ELF-1 (cell line): ENCODE measurements around the gene PIANP.

Experiments used
- DNase-seq: peaks from one replicate; pipeline ENCODE4 v3.0.0-alpha.2; 2016; ENCODE audit warnings: low read depth, low spot score

PIANP gene

DNA sequence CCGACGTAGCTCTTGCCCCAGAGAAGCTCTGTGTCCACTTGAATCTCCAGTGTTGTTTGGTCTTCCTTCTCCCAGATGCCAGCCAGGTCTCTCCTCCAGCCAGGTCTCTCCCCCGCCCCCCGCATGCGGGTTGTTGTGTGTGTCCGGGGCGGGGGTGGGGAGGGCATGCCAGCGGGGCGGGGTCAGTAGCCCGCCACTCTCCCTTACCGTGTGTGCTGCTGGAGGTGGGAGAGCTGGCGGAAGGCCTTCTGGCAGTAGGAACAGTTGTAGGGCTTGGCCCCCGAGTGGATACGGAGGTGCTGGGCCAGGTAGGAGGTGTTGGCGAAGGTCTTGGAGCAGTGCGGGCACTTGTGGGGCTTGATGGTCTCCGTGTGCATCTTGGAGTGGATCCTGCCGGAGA is 28.5 kb downstream of the PIANP start:
- DNase-seq, result no peak

- peak; percentile 28 for DNase-seq
These were observed 32.9 kb downstream of the PIANP start for GRCh38 chr12:6667559-6668210.

GRCh38 chr12:6666211-6666610 is 34.4 kb downstream of the PIANP start:
- no peak for DNase-seq

- DNase-seq, result no peak
These were observed 35.7 kb downstream of the PIANP start for GRCh38 chr12:6664902-6665301.

GRCh38 chr12:6662906-6663742 is 37.5 kb downstream of the PIANP start, which contains the start of gene ING4:
ING4 (minus strand) TSS chr12:6663119; CDS start chr12:6663101, 18 bp downstream.
- DNase-seq, result peak; percentile 100

DNA sequence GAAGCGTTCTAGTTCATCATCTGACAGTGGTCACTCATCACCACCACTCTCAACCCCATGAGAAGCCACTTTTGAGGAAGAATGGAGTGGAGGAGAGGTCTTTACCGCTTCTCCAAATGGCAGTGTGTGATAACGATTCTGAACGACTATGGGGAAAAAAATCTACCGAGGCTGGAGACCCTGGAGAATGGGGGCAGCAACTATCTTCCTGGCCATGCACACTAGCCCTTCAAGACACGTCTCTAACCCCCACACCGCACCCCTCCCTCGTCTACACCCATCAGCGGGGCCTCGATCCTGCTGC is 38.1 kb downstream of the PIANP start:
- DNase-seq, result no peak

DNA sequence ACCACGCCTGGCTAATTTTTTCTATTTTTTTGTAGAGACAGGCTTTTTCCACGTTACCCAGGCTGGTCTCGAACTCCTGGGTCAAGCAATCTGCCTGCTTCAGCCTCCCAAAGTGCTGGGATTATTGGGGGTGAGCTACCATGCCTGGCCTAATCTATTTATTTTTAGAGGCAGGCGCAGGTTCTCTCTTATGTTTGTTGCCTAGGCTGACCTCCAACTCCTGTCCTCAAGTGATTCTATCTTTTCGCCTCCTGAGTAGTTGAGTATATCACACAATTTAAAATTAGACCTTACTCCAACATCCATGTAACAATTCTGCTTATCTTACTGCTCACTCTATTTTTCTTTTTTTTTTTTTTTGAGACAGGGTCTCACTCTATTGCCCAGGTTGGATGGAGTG is 46.6 kb downstream of the PIANP start:
- no peak for DNase-seq

DNA sequence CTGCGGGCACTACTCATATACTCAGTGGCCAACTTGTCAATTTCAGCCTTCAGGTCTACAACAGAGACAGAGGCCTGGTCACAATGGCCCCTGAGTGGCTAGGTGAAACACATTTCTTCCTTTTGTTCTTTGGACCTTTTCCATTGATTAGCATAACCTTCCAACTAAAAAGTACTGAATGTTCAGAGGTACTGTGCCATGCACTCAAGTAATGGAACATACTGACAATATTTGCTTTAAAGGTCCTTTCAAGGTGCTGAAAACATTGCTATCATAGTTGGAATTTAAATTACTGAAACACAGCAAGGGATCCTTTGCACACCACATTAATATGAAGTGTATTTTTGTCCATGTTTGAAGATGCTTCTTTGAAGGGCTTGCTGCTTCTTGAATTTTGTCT is 47.3 kb downstream of the PIANP start:
- no peak for DNase-seq

- no peak for DNase-seq
These were observed 48.2 kb downstream of the PIANP start for GRCh38 chr12:6652391-6652790.

DNA sequence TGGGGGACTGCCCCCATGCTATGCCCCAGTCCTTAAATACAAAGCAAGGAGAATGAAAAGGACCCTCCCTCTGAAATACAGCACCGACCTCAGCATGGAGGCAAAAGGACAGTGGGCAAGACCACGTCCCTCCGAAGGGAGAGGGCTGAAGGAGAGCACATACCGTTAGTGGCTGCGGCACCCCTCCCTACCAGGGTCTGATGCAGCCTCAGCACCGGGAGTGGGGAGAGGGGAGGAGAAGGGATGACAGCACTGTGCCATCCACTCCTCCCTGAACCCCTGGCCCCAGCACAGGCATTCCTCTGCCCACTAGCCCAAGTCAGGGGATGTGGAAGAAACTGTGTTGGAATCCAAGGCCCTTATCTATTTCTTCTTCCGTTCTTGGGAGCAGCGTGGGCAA is 49.8 kb downstream of the PIANP start:
- no peak for DNase-seq

GRCh38 chr12:6647083-6647604 is 53.5 kb downstream of the PIANP start, which contains the start of gene ACRBP:
ACRBP (minus strand) TSS chr12:6647432; CDS start chr12:6647366, 66 bp downstream.
- DNase-seq, result peak; percentile 87

GRCh38 chr12:6646276-6647082 is 54.1 kb downstream of the PIANP start:
- no peak for DNase-seq

- peak; percentile 32 for DNase-seq
These were observed 55.7 kb downstream of the PIANP start for GRCh38 chr12:6644903-6645302.

GRCh38 chr12:6644257-6644596 is 56.4 kb downstream of the PIANP start:
- no peak for DNase-seq
